OCI-LY7 (cell line): ENCODE measurements around the gene TNFRSF8.

ENCODE experiments used
- EZH2phosphoT487 ChIP-seq: fragments of 200-600 bp; sonication (generic); IDR thresholded peaks from 2 replicates; pipeline ENCODE4 v1.6.1; 2018; ENCODE audit warnings: low read depth, borderline replicate concordance, mild to moderate bottlenecking, mixed run types, antibody characterized with exemption, low read length, moderate library complexity, mixed read lengths
- TF ChIP-seq, protein P1 (sequence below): fragments of 200-600 bp; sonication (generic); conservative IDR thresholded peaks from 2 replicates; pipeline ENCODE4 v1.5.1; 2014; ENCODE audit warnings: mild to moderate bottlenecking, antibody characterized with exemption, low read length, moderate library complexity, mixed read lengths

DNA sequence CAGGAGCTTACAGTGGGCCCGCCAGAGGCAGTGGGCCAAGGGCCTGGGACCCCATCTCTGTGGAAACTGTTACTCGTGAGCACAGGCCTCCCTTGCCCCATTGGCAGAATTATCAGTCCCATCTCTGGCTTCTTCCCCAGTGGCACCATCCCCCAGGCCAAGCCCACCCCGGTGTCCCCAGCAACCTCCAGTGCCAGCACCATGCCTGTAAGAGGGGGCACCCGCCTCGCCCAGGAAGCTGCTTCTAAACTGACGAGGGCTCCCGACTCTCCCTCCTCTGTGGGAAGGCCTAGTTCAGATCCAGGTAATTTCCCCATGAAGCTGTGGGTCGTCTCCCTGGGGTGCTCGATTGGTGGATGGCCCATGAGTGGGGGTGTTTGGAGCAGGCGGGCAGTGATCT lies 46.8 kb downstream of the TNFRSF8 start:
- TF ChIP-seq, protein P1, sequence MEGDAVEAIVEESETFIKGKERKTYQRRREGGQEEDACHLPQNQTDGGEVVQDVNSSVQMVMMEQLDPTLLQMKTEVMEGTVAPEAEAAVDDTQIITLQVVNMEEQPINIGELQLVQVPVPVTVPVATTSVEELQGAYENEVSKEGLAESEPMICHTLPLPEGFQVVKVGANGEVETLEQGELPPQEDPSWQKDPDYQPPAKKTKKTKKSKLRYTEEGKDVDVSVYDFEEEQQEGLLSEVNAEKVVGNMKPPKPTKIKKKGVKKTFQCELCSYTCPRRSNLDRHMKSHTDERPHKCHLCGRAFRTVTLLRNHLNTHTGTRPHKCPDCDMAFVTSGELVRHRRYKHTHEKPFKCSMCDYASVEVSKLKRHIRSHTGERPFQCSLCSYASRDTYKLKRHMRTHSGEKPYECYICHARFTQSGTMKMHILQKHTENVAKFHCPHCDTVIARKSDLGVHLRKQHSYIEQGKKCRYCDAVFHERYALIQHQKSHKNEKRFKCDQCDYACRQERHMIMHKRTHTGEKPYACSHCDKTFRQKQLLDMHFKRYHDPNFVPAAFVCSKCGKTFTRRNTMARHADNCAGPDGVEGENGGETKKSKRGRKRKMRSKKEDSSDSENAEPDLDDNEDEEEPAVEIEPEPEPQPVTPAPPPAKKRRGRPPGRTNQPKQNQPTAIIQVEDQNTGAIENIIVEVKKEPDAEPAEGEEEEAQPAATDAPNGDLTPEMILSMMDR, result no peak
- TF ChIP-seq EZH2phosphoT487, result no peak
